ENCODE results near the gene EYS.

GRCh38 chr6:64538722-64539121, 1168.3 kb downstream of the EYS start:
- TF ChIP-seq POLR2A (IDR thresholded peaks at IDR 0.05; ENCODE audit: borderline replicate concordance, extremely low read depth, insufficient read depth, insufficient read length) = no peak
- TF ChIP-seq ZNF274 (IDR thresholded peaks at IDR 0.05; ENCODE audit: low read depth, low read length) = no peak
- no peak for TF ChIP-seq CTCF (IDR thresholded peaks at IDR 0.05 in 2 of 3, conservative IDR thresholded peaks at IDR 0.05 in 1 of 3; ENCODE audit: borderline replicate concordance in 1 of 3, insufficient read depth in 1 of 3, low read depth in 2 of 3, low read length in 2 of 3)
- TF ChIP-seq RAD21 (IDR thresholded peaks at IDR 0.05; ENCODE audit: low read depth) = no peak
- TF ChIP-seq FOSL1 (IDR thresholded peaks at IDR 0.05; ENCODE audit: low read depth) = no peak
